ENCODE measurements around the gene CACNG4.

CACNG4 gene

DNA sequence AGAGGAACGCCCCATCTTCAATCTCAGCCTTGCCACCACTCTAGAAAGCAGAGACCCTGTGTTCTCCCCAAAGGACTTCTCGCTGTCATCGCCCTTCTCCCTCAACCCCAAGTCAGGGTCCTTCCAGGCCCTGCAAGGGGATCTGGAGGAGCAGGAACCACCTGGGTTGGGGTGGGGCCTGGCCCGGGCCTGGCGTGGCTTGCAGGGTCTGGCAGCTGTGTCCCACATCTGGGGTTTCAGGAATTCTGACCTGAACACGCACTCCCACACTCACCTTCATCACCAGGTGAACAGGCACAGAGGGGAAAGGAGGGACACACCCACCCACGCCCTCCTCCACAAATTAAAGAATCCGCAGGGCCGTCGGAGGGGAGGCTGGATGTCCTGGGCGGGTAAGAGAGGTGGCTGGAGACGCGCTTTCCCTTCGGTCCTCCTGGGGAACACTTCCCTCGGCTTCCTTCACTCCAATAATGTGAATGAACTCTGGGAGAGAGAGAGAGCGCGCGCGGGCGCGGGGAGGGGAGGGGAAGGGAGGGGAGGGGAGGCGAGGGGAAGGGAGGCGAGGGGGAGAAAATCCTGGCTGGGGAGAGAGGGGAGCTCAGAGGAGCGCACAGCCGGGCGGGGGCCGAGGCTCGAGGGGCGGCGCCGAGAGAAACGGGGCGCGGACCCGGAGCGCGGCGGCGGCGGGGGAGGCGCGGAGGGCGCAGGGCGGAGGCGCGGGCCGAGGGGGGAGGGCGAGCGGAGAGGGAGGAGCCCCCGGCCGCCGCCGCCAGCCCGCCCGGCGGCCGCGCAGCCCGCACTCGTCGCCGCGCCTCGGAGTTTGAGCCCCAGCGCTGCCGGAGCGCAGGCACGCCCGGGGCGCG, at the start of gene CACNG4:
Gene CACNG4 (plus strand): TSS at position 799 of the 863 bp plus-strand sequence. CDS start 205 bp downstream, outside the sequence.
- no peak for DNase-seq (ENCODE audit: low read depth in 2 of 2, low spot score in 1 of 2)

GRCh38 chr17:66915204-66915611, 49.3 kb upstream of the CACNG4 start:
- DNase-seq (ENCODE audit: low read depth in 2 of 2, low spot score in 1 of 2): no peak

- no peak for DNase-seq (ENCODE audit: low read depth in 2 of 2, low spot score in 1 of 2)
These were observed 48.7 kb upstream of the CACNG4 start for GRCh38 chr17:66915792-66916191.

DNA sequence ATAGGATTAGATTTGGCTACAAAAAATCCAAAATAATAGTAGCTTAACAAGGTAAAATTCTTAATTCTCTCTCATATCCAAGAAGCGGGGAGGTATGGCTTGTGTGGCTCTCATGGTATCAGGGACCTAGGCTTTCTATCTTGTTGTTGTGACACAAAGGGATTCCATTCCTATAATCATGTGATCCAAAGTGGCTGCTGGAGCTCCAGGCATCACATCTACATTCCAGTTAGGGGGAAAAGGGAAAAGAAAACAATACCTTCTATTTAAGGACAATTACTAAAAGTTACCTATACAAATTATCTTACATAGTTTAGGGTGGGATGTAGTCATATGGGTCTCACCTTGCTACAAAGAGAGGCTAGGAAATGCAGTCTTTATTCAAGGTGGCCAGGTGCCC, 47.6 kb upstream of the CACNG4 start:
- no peak for DNase-seq (ENCODE audit: low read depth in 2 of 2, low spot score in 1 of 2)

GRCh38 chr17:66918896-66919295, 45.6 kb upstream of the CACNG4 start:
- no peak for DNase-seq (ENCODE audit: low read depth in 2 of 2, low spot score in 1 of 2)

DNA sequence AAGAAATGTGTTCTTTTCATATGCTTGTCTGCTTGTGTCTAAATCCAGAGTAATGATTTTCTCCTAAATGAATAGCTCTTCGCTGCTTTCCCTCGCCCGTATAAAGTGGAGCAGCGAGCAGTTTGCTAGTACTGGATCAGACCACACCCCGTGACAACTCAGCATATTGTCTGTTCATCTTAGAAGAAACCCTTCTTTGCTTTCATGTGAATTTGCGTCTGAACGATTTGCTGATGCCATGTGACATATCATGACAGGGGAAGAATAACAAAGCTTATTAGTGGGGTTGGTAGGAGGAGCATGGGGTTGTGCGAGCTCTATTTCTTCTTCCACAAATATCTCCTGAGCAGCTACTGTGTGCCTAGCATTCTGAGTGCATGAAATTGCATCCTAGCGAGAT, 44.1 kb upstream of the CACNG4 start:
- DNase-seq (ENCODE audit: low read depth in 2 of 2, low spot score in 1 of 2): no peak

DNA sequence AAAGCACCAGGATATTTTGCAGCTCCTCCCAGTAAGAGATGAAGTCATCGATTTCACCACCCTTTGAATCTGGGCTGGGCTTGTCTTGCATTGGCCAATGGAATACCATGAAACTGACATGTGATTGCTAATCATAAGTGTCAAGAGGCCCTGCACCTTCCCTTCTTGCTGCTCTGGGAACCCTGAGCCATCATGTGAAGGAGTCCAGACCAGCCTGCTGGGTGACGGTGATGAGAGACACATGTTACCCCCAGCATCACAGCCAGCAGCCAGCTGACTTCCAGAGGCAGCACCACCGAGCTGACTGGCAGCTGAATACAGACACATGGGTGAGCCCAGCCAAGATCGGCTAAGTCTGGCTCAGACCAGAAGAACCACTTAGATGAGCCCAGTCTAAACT, 43.6 kb upstream of the CACNG4 start:
- no peak for DNase-seq (ENCODE audit: low read depth in 2 of 2, low spot score in 1 of 2)

DNA sequence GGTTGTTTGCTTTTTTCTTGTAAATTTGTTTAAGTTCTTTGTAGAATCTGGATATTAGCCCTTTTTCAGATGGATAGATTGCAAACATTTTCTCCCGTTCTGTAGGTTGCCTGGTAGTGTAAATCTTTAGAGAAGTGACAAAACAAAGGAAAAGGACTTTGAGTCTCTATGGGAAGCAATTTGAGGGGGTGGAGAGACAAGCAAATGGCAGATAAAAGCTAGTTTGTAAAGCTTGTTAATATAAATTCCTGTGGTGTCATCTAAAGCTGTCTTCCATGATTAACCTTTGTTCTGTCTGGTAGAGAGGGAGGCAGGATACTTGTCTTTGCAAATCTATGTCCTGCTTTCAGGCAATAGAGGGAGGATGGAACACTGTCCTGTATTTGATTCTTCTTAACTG, 40.6 kb upstream of the CACNG4 start:
- no peak for DNase-seq (ENCODE audit: low read depth in 2 of 2, low spot score in 1 of 2)

- DNase-seq (ENCODE audit: low read depth in 2 of 2, low spot score in 1 of 2): no peak
These were observed 38.6 kb upstream of the CACNG4 start for GRCh38 chr17:66925811-66926500.

DNA sequence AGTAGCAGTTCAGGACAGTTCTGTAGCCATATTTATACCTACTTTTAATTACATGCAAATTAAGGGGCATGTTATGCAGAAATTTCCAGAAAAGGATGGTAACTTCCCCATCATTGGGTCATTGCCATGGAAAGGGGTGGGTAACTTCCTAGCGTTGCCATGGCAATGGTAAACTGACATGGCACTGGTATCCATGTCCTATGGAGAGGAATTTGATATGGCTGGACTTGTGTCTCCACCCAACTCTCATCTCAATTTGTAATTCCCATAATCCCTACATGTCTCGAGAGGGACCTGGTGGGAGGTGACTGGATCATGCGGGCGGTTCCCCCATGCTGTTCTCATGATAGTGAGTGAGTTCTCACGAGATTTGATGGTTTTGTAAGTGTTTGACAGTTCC, 35.6 kb upstream of the CACNG4 start:
- no peak for DNase-seq (ENCODE audit: low read depth in 2 of 2, low spot score in 1 of 2)

- no peak for DNase-seq (ENCODE audit: low read depth in 2 of 2, low spot score in 1 of 2)
These were observed 34.9 kb upstream of the CACNG4 start for GRCh38 chr17:66929591-66929990.

DNA sequence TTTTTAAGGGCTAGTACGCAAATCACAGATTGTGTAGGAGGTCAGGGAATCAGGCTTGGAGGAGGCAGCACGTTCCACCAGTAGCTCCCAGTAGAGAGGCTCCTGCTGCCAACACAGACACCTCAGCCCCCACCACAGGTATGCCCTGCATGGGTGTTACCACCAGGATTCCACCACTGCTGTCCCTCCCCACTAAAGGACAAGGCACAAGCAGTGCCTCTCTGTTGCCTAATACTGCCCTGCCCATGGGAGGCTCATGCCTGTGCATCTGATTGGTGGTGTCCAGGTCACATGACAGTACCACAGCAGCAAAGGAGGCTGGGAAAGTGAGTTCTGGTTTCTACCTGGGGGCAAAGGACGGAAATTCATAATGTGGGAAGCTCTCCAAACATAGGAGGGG, 33.6 kb upstream of the CACNG4 start:
- no peak for DNase-seq (ENCODE audit: low read depth in 2 of 2, low spot score in 1 of 2)

DNA sequence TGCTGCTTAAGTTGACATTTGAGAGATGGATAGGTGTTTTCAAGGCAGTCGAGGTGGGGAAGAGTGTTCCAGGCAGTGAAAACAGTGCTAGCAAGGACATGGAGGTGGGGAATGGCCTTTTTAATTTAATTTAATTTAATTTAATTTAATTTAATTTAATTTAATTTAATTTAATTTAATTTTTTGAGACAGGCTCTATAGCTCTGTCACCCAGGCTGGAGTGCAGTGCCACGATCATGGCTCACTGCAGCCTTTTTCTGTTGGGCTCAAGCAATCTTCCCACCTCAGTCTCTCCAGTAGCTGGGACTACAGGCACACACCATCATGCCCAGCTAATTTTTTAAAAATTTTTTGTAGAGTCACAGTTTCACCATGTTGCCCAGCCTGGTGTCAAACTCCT, 32.2 kb upstream of the CACNG4 start:
- DNase-seq (ENCODE audit: low read depth in 2 of 2, low spot score in 1 of 2): no peak

DNA sequence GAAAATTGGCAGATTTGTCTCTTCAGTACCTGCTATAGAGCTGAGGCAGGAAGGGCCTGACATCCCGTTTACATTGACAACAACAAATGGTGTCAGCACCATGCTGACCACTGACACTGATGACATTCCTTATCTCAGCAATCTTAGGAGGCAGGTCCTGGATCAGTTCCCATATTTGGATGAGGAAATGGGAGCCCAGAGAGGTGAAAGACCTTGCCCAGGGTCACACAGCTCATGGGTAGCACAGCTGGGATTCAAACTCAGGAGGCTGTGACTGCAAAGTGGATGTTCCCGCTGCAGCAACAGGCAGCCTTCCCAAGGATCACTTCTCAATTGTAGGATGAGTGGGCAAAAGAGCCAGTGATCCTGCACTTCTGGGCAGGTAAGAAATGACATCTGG, 30.5 kb upstream of the CACNG4 start:
- no peak for DNase-seq (ENCODE audit: low read depth in 2 of 2, low spot score in 1 of 2)

DNA sequence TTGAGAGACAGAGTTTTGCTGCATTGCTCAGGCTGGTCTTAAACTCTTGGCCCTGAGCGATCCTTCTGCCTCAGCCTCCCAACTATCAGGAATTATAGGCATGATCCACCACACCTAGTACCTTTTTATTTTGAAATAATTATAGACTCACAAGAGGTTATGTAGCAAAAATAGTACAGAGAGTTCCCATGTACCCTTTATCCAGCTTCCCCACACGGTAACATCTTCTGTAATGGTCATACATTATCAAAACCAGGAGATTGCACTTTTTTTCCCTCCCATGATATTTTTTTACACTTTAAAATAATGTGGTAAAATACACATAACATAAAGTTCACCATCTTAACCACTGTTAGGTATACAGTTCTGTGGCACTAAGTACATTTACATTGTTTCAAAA, 28.8 kb upstream of the CACNG4 start:
- no peak for DNase-seq (ENCODE audit: low read depth in 2 of 2, low spot score in 1 of 2)

- no peak for DNase-seq (ENCODE audit: low read depth in 2 of 2, low spot score in 1 of 2)
These were observed 25.9 kb upstream of the CACNG4 start for GRCh38 chr17:66938656-66939055.

- no peak for DNase-seq (ENCODE audit: low read depth in 2 of 2, low spot score in 1 of 2)
These were observed 24.9 kb upstream of the CACNG4 start for GRCh38 chr17:66939461-66940114.

- no peak for DNase-seq (ENCODE audit: low read depth in 2 of 2, low spot score in 1 of 2)
These were observed 23.3 kb upstream of the CACNG4 start for GRCh38 chr17:66941249-66941648.

DNA sequence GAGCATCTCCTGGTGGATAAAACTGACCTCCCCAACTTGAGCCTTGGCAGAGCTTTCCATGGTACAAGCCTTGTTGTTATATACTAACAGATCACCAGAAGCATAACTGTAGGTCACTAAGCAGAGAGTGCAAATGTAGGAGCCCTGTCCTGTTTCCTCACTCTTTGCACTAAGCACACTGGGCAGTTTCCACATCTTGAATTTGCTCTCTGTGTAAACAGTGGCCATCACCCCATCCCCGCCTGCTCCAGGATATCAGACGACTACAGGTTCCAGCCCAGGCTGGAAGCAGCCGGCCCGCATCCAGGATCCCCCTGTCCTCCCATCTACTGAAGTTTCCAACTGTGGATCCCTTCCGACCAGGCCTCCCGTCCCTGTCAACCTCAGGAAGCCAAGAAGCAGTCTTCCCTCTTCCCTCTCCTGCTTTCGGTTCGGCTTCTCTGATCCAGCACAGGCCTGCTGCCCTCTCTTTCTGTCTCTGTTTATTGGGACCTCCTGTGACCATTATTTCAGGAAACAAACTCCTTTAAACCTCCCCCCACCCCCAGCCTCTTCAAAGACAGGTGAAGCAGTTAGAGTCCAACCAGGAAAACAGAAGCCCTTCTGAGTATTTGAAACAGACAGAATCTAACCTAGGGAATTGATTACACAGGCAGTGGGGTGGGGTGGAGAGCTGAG, 22.6 kb upstream of the CACNG4 start:
- DNase-seq (ENCODE audit: low read depth in 2 of 2, low spot score in 1 of 2): no peak

DNA sequence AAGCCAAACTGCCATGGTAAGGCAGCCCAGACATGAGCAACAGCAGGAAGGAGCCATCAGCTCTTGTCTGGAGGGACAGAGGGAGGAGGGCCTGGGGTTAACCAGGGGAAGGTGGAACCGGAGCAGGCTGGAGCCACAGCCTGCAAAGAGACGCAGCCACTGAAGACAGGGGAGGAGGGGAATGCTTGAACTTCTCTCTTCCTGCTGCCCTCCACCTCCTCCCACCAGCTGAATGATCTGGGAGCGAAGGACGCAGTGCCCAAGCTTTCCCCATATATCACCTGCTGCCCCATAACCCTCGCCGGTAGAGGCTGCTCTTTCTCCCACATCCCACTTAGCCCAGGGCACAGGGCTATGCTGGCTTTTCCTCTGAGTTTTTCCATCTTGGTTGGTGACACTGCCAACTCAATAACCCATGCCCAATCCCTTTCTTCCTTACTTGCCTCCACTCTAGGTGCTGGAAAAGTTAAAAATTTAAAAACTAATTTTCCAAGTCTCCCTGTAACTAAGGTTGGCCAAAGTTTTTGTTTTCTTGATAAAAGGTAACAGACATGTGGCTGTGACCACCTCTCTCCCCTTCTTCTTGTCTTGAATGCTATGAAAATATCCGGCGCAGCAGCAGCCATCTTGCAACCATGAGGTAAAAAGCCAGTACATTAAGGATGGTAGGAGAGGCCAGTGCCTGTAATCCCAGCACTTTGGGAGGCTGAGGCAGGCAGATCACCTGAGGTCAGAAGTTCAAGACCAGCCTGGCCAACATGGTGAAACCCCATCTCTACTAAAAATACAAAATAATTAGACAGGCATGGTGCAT, 21.8 kb upstream of the CACNG4 start:
- no peak for DNase-seq (ENCODE audit: low read depth in 2 of 2, low spot score in 1 of 2)

DNA sequence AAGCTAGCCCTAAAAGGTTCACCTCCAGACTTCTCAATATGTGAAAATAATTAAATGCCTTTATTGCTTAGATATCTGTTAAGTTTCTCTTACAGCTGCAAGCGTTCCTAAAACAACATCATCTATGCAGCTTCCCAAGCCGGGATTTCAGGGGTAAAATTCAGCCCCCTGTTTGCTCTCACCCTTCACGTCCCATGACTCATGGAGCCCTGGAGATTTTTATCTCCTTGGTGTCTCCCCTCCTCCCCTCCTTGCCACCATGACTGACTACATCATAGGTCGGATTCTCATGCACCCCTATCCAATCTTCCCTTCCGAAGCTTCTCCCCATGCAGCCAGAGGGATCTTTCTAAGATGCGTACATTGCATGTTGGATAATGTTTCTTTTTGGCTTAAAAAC, 21.0 kb upstream of the CACNG4 start:
- DNase-seq (ENCODE audit: low read depth in 2 of 2, low spot score in 1 of 2): no peak
